Heart left ventricle (tissue), 16 donors: Measurements from ENCODE around the gene SRRD. TPM values are rescaled to one million over a fixed set of nuclear protein-coding genes. Genes with fewer than 3 reads are reported as not detected.

Experiments
- ATAC-seq, 4 donors: fragments of 200-7000 bp; cut with Tn5 transposase; one replicate each; pipeline ENCODE4 v1.9.1; 2020 to 2022; ENCODE audit warnings: moderate library complexity in 4 of 4, mild to moderate bottlenecking in 3 of 4, moderate number of reproducible peaks in 1 of 4
- DNase-seq, 5 donors: peaks; one replicate each; pipeline ENCODE4 v3.0.0-alpha.2; 2020
- H3K27ac ChIP-seq, 12 donors: fragments of 200-600 bp; sonication (generic) in 4 of 12; one replicate each; pipeline versions ENCODE4 v1.5.0 to v1.8.0; 2016 to 2022; ENCODE audit warnings: mild to moderate bottlenecking in 2 of 12
- H3K27me3 ChIP-seq, 9 donors: fragments of 200-600 bp; sonication (generic) in 2 of 9; one replicate each; pipeline versions ENCODE4 v1.5.1 to v1.8.0; 2016 to 2022; ENCODE audit warnings: mild to moderate bottlenecking in 3 of 9
- H3K36me3 ChIP-seq, 9 donors: fragments of 200-600 bp; sonication (generic) in 2 of 9; one replicate each; pipeline versions ENCODE4 v1.5.0 to v1.8.0; 2018 to 2022; ENCODE audit warnings: mild to moderate bottlenecking in 2 of 9
- H3K4me1 ChIP-seq, 12 donors: fragments of 200-600 bp; sonication (generic) in 4 of 12; one replicate each; pipeline versions ENCODE4 v1.5.0 to v1.8.0; 2016 to 2022; ENCODE audit warnings: mild to moderate bottlenecking in 3 of 12
- H3K4me3 ChIP-seq, 12 donors: fragments of 200-600 bp; sonication (generic) in 4 of 12; one replicate each; pipeline versions ENCODE4 v1.5.0 to v1.8.0; 2017 to 2022; ENCODE audit warnings: mild to moderate bottlenecking in 9 of 12, moderate library complexity in 4 of 12
- H3K9me3 ChIP-seq, 12 donors: fragments of 200-600 bp; sonication (generic) in 4 of 12; one replicate each; pipeline versions ENCODE4 v1.5.0 to v1.8.0; 2016 to 2022; ENCODE audit warnings: mild to moderate bottlenecking in 1 of 12
- POLR2A ChIP-seq, 2 donors: fragments of 450-650 bp; IDR thresholded peaks; one replicate each; pipeline ENCODE4 v1.6.1; 2017; ENCODE audit warnings: antibody characterized with exemption in 2 of 2, mild to moderate bottlenecking in 2 of 2, moderate library complexity in 2 of 2
- WGBS, 4 donors: extraction: QIAGEN DNeasy Blood & Tissue Kit in 2 of 4; methylation state at CpG; one replicate each; pipeline versions ENCODE4 v1.1.5 to v1.1.7; 2013 to 2018; 5-methylcytosine and 5-hydroxymethylcytosine counted together
- intact Hi-C, 10 donors: fragments of 100-400 bp; cut with DNase I; formaldehyde crosslinking; loops; one replicate each; pipeline versions ENCODE4 v1.11.1 to v1.14.2; 2022
- polyA plus RNA-seq, 2 donors: library from polyadenylated mRNA; stranded (reverse); fragments of 200-250 nt; gene quantifications; one replicate each; pipeline ENCODE4 v1.2.3, GENCODE V29; 2013
- total RNA-seq, 9 donors: library from RNA; depleted of rRNA in 2 of 9; stranded (reverse); fragments of >200 nt in 2 of 9; fragmentation: NEBNext Ultra II Directional in 3 of 9; extraction: Animal tissue kit (Norgen Biotek cat#: 25700) in 3 of 9; gene quantifications; one replicate each; pipeline versions ENCODE4 v1.1.0 to v1.2.4, GENCODE V29; 2016 to 2023
- TF ChIP-seq, protein P1 (sequence below), 12 donors: fragments of 200-600 bp; sonication (generic) in 4 of 12; IDR thresholded peaks; one replicate each; pipeline versions ENCODE4 v1.5.0 to v1.8.0; 2018 to 2022; ENCODE audit warnings: antibody characterized with exemption in 12 of 12, mild to moderate bottlenecking in 5 of 12
- donor health status: ischemic (EF 13 %, LVEDD 7.1; RV severe dilation, severe dysfunction).
- donor health status: healthy with polysubstance abuse.
- donor health status: DM: no; HTN: yes; CAD: no.
- donor health status: DM: no; HTN: no; CAD: no.
- donor health status: ischemic (EF 25% LVEDD 6.9; RV normal size, moderate dysfunction).
- donor health status: ischemic (EF 25% LVEDD 5.7; RV mildly dilated, moderate dysfunction).
- donor health status: healthy.
- donor health status: DM: yes; HTN: yes; CAD: no.
- donor health status: ischemic (EF 35%, LVEDD 5.7; RV mildly dilated, moderate dysfunction).
- donor health status: nonischemic (EF 11% LVEDD 7.7; RV severe dilation, severe dysfunction).
- donor health status: DM: yes; HTN: yes; CAD: no.
- donor health status: PGD.
- donor health status: ischemic (EF 29% LVEDD 5.4; RV normal size, mild dysfunction).
- donor health status: nonischemic (EF 23%, LVEDD 6.1; RV moderate dilation, normal function).

The SRRD gene
- total and polyA plus RNA-seq, 11 donors, result 11.3 to 28.9 (median 23.4) TPM

DNA sequence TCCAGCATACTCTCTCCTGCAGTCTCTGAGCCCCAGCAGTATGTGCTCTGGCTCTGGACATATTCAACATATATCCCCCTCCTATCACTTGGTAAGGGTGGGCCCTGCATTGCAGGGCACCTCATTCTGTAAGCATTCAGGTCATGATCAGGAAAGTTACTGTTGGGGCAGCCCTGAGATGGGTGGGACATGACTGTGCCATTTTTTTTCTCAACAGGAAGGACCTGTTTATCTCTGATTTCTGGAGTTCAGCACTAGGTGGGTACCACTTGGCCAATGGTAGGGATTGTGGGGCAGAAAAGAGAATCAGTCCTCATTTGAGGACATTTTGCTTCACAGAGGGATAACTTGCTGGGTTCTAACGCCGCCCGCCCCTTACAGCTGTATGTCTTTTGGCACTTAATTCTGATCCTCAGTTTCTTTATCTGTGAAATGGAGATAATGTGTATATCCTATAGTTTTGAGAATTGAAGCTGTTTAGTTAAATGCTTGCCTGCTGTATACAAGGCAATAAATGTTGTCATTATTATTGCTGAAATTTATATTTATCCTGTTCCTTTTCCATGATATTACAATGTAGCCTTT lies 2.2 kb downstream of the SRRD start:
- TF ChIP-seq, protein P1, sequence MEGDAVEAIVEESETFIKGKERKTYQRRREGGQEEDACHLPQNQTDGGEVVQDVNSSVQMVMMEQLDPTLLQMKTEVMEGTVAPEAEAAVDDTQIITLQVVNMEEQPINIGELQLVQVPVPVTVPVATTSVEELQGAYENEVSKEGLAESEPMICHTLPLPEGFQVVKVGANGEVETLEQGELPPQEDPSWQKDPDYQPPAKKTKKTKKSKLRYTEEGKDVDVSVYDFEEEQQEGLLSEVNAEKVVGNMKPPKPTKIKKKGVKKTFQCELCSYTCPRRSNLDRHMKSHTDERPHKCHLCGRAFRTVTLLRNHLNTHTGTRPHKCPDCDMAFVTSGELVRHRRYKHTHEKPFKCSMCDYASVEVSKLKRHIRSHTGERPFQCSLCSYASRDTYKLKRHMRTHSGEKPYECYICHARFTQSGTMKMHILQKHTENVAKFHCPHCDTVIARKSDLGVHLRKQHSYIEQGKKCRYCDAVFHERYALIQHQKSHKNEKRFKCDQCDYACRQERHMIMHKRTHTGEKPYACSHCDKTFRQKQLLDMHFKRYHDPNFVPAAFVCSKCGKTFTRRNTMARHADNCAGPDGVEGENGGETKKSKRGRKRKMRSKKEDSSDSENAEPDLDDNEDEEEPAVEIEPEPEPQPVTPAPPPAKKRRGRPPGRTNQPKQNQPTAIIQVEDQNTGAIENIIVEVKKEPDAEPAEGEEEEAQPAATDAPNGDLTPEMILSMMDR (IDR thresholded peaks at IDR 0.05), result no peak
- TF ChIP-seq POLR2A (IDR thresholded peaks at IDR 0.05), result no peak
- Histone ChIP-seq H3K27ac (no peak overlapping the region), H3K9me3 (no peaks in the 10 kb centered on the region), H3K36me3 (peaks cover 0 to 55% (median 42%) of the 10 kb centered on the region in 9 donors), H3K4me3 (no peak overlapping the region), H3K27me3 (no peaks in the 10 kb centered on the region), H3K4me1 (peaks cover 5 to 43% (median 31%) of the 10 kb centered on the region in 12 donors)
- intact Hi-C loops, result no loop called here
- DNase-seq (no peak), ATAC-seq (no peak)
- 58 to 81% (median 74%) methylated on average over 3 of the region's 3 CpGs for WGBS, 4 donors

DNA sequence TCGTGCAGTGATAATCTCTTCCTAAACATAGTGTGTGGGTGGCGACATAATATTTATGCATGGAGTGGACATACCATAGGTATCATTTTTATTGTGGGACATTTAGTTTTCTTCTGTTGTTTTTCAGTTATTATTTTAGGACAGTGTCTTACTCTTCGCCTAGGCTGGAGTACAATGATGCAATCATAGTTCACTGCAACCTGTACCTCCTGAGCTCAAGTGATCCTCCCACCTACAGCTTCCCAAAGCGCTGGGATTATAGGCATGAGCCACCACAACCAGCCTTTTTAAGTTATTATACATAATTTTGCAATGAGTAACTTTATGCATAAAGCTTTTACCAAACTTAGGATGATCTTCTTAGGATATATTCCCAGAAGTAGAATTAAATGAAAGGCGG lies 2.7 kb downstream of the SRRD start:
- TF ChIP-seq POLR2A (IDR thresholded peaks at IDR 0.05), result no peak
- TF ChIP-seq, protein P1 (IDR thresholded peaks at IDR 0.05), result no peak
- Histone ChIP-seq H3K4me1 (peaks cover 5 to 38% (median 28%) of the 10 kb centered on the region in 12 donors), H3K27ac (no peak overlapping the region), H3K4me3 (no peak overlapping the region), H3K9me3 (no peaks in the 10 kb centered on the region), H3K36me3 (peaks cover 0 to 59% (median 44%) of the 10 kb centered on the region in 9 donors), H3K27me3 (no peaks in the 10 kb centered on the region)
- 84 to 89% (median 86%) methylated on average over 5 of the region's 5 CpGs for WGBS, 4 donors
- ATAC-seq, result no peak
- intact Hi-C loops, result no loop called here
- no peak for DNase-seq

DNA sequence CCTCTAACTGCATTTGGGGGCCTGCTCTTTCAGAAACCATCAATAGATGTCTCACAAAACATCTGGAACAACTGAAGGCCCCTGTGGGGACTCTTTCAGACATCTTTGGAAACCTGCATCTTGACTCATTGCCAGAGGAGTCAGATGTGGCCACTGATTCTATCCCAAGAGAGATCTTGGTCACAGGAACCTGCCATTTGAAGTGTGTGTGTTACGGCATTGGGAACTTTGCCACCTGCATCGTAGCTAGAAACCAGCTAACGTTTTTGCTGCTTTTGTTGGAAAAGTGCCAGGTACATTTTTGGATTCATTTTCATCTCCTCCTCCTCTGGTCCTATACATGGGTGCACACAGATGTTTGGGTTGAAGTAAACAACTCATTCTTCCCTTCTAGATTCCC lies 4.3 kb downstream of the SRRD start:
- Histone ChIP-seq H3K36me3 (peaks cover 0 to 70% (median 60%) of the 10 kb centered on the region in 9 donors), H3K4me1 (peaks cover 3 to 22% (median 13%) of the 10 kb centered on the region in 12 donors), H3K9me3 (no peaks in the 10 kb centered on the region), H3K27me3 (no peaks in the 10 kb centered on the region), H3K4me3 (no peak overlapping the region), H3K27ac (no peak overlapping the region)
- no peak for DNase-seq
- WGBS, 4 donors, result 31 to 39% (median 33%) methylated on average over 3 of the region's 3 CpGs
- TF ChIP-seq, protein P1 (IDR thresholded peaks at IDR 0.05), result no peak
- no peak for ATAC-seq
- intact Hi-C loops, result no loop called here

DNA sequence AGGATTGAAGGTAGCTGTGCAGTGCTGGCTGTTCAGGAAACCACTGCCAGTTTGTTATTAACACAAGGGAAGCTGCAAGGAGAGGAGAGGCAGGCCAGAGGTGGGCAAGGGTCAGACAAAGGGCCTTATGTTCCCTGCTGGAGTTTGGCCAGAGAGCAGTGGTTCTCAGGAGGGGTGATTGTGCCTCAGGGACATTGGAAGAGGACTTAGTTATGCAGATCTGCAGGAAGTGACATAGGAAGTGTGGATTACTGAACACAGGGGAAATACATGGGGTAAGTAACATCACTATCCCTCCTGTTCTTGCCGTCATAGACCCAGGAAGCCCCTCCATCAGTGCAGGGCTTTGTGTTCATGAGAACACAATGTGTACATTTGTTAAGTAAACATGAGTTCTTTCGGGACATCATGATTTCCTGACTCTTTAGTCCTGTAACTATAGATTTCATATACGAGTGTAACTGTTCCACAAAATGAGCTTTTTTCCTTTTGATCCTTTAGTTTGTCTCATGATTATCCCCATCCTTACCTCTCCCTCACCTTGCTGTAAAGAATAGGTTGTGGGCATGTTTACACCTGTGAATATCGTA lies 5.9 kb downstream of the SRRD start:
- H3K4me3 ChIP-seq, result no peak overlapping the region
- peaks cover 3 to 19% (median 8%) of the 10 kb centered on the region in 12 donors for H3K4me1 ChIP-seq
- no peaks in the 10 kb centered on the region for H3K9me3 ChIP-seq
- intact Hi-C loops, result no loop called here
- DNase-seq, result no peak
- no peak overlapping the region for H3K27ac ChIP-seq
- TF ChIP-seq, protein P1 (IDR thresholded peaks at IDR 0.05), result no peak
- no peak for TF ChIP-seq POLR2A (IDR thresholded peaks at IDR 0.05)
- no peaks in the 10 kb centered on the region for H3K27me3 ChIP-seq
- WGBS, 4 donors, result 72 to 83% (median 78%) methylated on average over 4 of the region's 4 CpGs
- no peak for ATAC-seq
- H3K36me3 ChIP-seq, result peaks cover 0 to 86% (median 76%) of the 10 kb centered on the region in 9 donors
